NCI-H1417 treated with DMSO at 0.1 percent for 48 hours (cell line): ENCODE data around the gene HES3.

Experiments used
- DNase-seq: peaks from one replicate; lab custom pipeline; 2025; lab: John Stamatoyannopoulos, UW

Gene HES3

DNA sequence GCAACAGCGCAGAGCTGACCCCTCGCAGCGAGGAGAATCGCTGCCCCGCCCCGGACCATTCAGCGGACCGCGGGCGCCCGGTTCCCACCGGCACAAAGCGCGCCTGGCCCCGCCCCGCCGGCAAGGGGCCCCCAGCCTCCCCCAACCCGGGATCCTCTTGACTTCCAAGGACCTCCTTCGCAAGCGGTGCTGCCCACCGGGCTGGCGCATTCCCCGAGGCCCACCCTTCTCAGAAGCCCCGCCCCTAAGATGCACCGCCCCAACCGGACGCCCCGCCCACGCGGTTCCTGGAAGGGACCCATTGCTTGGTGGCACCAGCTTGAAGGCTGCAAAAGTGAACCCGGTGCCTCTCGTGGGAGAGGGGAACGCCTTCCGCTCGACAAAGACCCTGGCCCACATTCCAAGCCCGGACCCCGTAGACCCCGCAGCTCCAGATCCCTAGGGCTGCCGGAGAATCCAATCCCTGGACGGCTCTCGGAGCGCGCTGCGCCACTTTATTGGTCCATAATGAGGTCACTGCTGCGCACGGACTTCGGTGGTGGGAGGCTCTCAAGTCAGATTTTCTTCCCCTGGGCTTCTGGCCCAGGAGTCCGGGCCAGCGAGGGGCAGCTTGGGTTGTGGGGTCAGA lies 2.0 kb downstream of the HES3 start:
- DNase-seq, result no peak

- DNase-seq, result peak; percentile 21
Measured at GRCh38 chr1:6246497-6247467, 2.8 kb downstream of the HES3 start.

GRCh38 chr1:6247651-6248050 lies 3.7 kb downstream of the HES3 start:
- no peak for DNase-seq

DNA sequence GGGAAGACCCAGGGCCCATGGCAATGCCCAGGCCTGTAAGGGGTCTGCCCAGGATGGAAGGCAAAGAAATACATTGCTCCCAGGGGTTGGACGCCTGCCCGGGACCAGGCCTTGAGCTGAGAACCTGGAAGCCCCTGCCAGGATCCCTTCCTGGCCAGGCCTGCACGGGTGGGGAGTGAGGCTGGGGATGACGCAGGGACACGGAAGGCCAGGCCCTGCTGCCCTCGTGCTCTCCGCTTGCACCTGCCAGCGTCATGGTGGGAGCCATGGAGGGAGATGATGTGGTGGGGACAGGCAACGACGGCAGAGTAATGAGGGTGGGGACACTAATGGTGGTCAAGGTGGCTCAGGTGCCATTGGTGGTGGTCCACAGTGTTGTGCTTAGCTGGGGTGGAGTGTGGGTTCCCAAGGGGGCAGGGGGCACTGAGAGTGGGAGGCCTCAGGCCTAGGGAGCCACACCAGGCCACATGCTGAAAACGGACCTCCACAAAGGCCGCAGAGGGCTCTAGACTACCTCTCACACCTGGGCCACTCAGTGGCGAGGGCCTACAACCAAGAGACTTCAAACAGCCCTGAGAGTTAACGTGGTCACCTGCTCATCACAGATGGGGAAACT lies 4.3 kb downstream of the HES3 start:
- DNase-seq, result no peak

DNA sequence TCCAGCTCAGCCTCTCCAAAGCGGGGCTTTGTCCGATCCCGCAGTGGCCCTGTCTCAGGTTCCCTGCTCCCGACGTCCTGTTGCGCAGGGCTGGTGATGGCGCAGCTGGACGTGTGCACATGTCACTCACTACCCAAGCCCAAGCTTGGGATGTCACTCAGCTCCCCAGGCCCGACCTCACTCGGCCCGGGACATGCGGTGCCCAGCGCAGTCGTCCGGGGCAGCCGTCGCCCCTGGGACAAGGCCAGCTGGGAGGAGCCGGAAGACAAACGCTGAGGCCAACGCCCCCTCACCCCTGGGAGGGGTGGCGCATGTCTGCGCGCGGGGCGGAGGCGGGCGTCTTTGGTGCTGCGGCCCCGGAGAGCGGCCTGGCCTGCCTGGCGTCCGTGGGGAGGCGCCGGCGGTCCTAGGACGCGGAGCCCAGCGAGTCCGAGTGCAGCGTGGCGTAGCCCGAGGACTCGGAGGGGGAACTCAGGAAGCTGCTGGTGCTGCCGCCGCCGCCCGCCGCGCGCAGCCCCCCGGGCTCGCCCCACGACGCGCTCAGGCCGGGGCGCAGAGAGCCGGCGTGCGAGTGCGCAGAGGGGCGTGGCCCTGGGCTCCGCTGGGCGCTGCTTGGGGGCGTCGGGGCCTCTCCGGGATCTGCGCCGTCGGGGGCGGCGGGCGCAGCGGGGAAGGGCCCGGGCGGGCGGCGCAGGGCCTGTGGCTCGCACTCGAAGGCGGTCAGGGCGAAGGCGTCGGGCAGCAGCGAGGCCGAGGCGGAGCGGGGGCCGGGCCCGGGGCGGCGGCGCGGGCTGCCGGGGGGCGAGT lies 5.2 kb downstream of the HES3 start:
- DNase-seq, result no peak

- DNase-seq, result no peak
Measured at GRCh38 chr1:6249739-6250689, 6.0 kb downstream of the HES3 start.

GRCh38 chr1:6251233-6251632 lies 7.3 kb downstream of the HES3 start:
- DNase-seq, result no peak

- DNase-seq, result no peak
Measured at GRCh38 chr1:6251681-6252373, 7.8 kb downstream of the HES3 start.

DNA sequence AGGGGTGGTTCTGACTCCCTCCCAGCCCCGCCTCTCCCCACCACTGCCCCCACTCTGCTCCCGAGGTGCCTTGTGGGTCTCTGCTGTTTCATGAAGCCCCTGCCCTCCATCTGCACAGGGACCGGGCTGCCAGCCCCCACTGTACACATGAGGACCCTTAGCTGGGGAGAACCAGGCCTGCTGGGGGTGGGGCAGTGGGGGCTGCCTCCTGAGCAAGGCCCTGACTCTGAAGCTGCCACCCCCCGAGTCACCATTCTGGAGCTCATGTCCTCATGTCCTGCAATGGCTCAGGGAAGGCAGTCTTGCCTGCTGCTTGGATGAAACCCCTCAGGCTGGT lies 8.4 kb downstream of the HES3 start:
- DNase-seq, result no peak

GRCh38 chr1:6253380-6253779 lies 9.4 kb downstream of the HES3 start:
- no peak for DNase-seq

- DNase-seq, result no peak
Measured at GRCh38 chr1:6254691-6255090, 10.7 kb downstream of the HES3 start.

GRCh38 chr1:6256645-6257044 lies 12.7 kb downstream of the HES3 start:
- no peak for DNase-seq

- no peak for DNase-seq
Measured at GRCh38 chr1:6257541-6258069, 13.6 kb downstream of the HES3 start.

DNA sequence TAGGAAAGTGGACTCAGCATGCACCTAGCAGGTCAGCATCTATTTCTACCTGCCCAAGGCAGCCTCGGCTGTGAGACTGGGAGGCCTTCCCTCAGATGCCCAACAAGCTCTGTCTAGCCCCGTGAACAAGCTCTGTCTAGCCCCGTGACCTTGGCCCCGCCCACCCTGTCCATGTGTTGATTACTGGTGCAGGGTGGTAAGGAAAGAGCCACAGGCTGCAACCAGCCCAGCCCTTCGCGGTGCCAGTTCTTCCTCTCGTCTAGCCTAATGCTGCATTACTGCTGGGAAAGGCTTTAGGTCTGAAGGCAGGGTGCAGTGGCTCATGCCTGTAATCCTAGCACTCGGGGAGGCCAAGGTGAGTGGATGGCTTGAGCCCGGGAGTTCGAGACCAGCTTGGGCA lies 14.7 kb downstream of the HES3 start:
- DNase-seq, result no peak

- DNase-seq, result no peak
Measured at GRCh38 chr1:6259491-6260362, 15.7 kb downstream of the HES3 start.

GRCh38 chr1:6260433-6260934 lies 16.5 kb downstream of the HES3 start:
- DNase-seq, result no peak

- no peak for DNase-seq
Measured at GRCh38 chr1:6260961-6261614, 17.1 kb downstream of the HES3 start, which contains the start of gene GPR153. TSS of gene GPR153 (minus strand) at chr1:6261098. CDS start at chr1:6254905, 6,193 bp downstream.

DNA sequence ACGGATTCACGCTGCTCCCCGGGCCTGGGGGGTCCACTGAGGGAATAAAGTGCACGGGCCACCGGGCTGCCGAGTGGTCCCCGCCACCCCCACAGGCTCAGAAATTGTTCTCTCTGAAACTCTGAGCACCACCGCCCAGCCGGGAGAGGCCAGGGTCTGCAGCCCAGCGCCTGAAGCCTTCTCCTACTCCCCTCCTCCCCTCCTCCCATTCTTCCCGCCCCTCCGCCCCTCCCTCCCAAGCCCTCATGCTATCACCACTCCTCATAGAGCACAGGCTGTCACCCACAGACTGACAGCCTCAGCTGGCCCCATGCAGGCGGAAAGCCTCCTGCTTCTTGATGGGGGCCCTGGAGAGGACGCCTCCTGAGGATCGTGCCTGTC lies 17.6 kb downstream of the HES3 start:
- no peak for DNase-seq
